H9 (cell line): Measurements from ENCODE around the gene PPM1H. TPM values are rescaled to one million over a fixed set of nuclear protein-coding genes. Genes with fewer than 3 reads are reported as not detected.

ENCODE experiments used
- DNase-seq: peaks from one replicate; pipeline ENCODE4 v3.0.0-alpha.2; 2017
- H2AFZ ChIP-seq: one replicate; pipeline ENCODE4 v1.6.1; 2013; ENCODE audit warnings: mild to moderate bottlenecking, low read length, control low read depth, moderate library complexity
- H2AK5ac ChIP-seq: 2 replicates; pipeline ENCODE4 v1.6.1; 2013; ENCODE audit warnings: low read length, control low read depth, mixed read lengths; ENCODE audit not compliant: insufficient read length
- H2BK120ac ChIP-seq: one replicate; pipeline ENCODE4 v1.6.1; 2013; ENCODE audit warnings: low read depth, mild to moderate bottlenecking, low read length, control low read depth, inconsistent platforms; ENCODE audit not compliant: poor library complexity, severe bottlenecking
- H2BK12ac ChIP-seq: 2 replicates; pipeline ENCODE4 v1.6.1; 2013; ENCODE audit warnings: low read length, control low read depth, mixed read lengths, low read depth; ENCODE audit not compliant: insufficient read length
- H2BK15ac ChIP-seq: 2 replicates; pipeline ENCODE4 v1.6.1; 2013; ENCODE audit warnings: low read depth, low read length, control low read depth
- H2BK20ac ChIP-seq: one replicate; pipeline ENCODE4 v1.6.1; 2013; ENCODE audit warnings: low read depth, mild to moderate bottlenecking, low read length, control low read depth, inconsistent platforms; ENCODE audit not compliant: poor library complexity, severe bottlenecking
- H2BK5ac ChIP-seq: 2 replicates; pipeline ENCODE4 v1.6.1; 2013; ENCODE audit warnings: low read length, control low read depth, mixed read lengths; ENCODE audit not compliant: insufficient read length
- H3K14ac ChIP-seq: 2 replicates; pipeline ENCODE4 v1.6.1; 2013; ENCODE audit warnings: low read length, control low read depth; ENCODE audit not compliant: insufficient read depth
- H3K18ac ChIP-seq: 2 replicates; pipeline ENCODE4 v1.6.1; 2013; ENCODE audit warnings: low read depth, mild to moderate bottlenecking, mixed read lengths, low read length, control low read depth; ENCODE audit not compliant: insufficient read length
- H3K23ac ChIP-seq: 2 replicates; pipeline ENCODE4 v1.6.1; 2013; ENCODE audit warnings: low read length, control low read depth, mixed read lengths, low read depth; ENCODE audit not compliant: insufficient read length
- H3K23me2 ChIP-seq: 2 replicates; pipeline ENCODE4 v1.6.1; 2013; ENCODE audit warnings: low read depth, mild to moderate bottlenecking, mixed read lengths, low read length, control low read depth; ENCODE audit not compliant: insufficient read length, poor library complexity, severe bottlenecking
- H3K27ac ChIP-seq: 2 replicates; pipeline ENCODE4 v1.5.1; 2013; ENCODE audit warnings: low read length, control low read depth, mixed read lengths, low read depth; ENCODE audit not compliant: insufficient read length
- H3K27me3 ChIP-seq: 2 replicates; pipeline ENCODE4 v1.6.1; 2013; ENCODE audit warnings: low read length, control low read depth, inconsistent platforms; ENCODE audit not compliant: insufficient read depth
- H3K4ac ChIP-seq: 2 replicates; pipeline ENCODE4 v1.6.1; 2013; ENCODE audit warnings: low read depth, mild to moderate bottlenecking, control low read depth, inconsistent platforms, low read length, moderate library complexity
- H3K4me1 ChIP-seq: 2 replicates; pipeline ENCODE4 v1.6.1; 2013; ENCODE audit warnings: low read length, control low read depth, inconsistent platforms; ENCODE audit not compliant: insufficient read depth
- H3K4me2 ChIP-seq: 2 replicates; pipeline ENCODE4 v1.6.1; 2013; ENCODE audit warnings: low read length, control low read depth, mixed read lengths; ENCODE audit not compliant: insufficient read length, insufficient read depth
- H3K56ac ChIP-seq: 2 replicates; pipeline ENCODE4 v1.6.1; 2013; ENCODE audit warnings: low read depth, mild to moderate bottlenecking, mixed read lengths, low read length, control low read depth; ENCODE audit not compliant: insufficient read length
- H3K79me1 ChIP-seq: 2 replicates; pipeline ENCODE4 v1.6.1; 2013; ENCODE audit warnings: low read depth, mild to moderate bottlenecking, moderate library complexity, low read length, control low read depth, inconsistent platforms; ENCODE audit not compliant: insufficient read depth, poor library complexity, severe bottlenecking
- H3K79me2 ChIP-seq: 2 replicates; pipeline ENCODE4 v1.6.1; 2013; ENCODE audit warnings: low read length, control low read depth, inconsistent platforms; ENCODE audit not compliant: insufficient read depth
- H3K9ac ChIP-seq: 2 replicates; pipeline ENCODE4 v1.6.1; 2013; ENCODE audit warnings: low read length, control low read depth, mixed read lengths; ENCODE audit not compliant: insufficient read length; ENCODE audit errors: extremely low read depth
- H3K9me3 ChIP-seq: one replicate; pipeline ENCODE4 v1.6.1; 2013; ENCODE audit warnings: low read depth, low read length, inconsistent platforms; ENCODE audit not compliant: control insufficient read depth
- H3T11ph ChIP-seq: one replicate; pipeline ENCODE4 v1.6.1; 2013; ENCODE audit warnings: mild to moderate bottlenecking, low read length, control low read depth, inconsistent platforms
- H4K20me1 ChIP-seq: one replicate; pipeline ENCODE4 v1.6.1; 2013; ENCODE audit not compliant: control insufficient read depth, insufficient read length, insufficient read depth
- H4K5ac ChIP-seq: 2 replicates; pipeline ENCODE4 v1.6.1; 2013; ENCODE audit warnings: low read depth, mild to moderate bottlenecking, mixed read lengths, low read length, control low read depth; ENCODE audit not compliant: insufficient read length
- H4K8ac ChIP-seq: replicated peaks from 2 replicates; pipeline ENCODE4 v1.6.1; 2013; ENCODE audit warnings: low read length, control low read depth, mixed read lengths, low read depth; ENCODE audit not compliant: insufficient read length
- H4K91ac ChIP-seq: 2 replicates; pipeline ENCODE4 v1.6.1; 2013; ENCODE audit warnings: low read depth, mild to moderate bottlenecking, moderate library complexity, mixed read lengths, low read length, control low read depth; ENCODE audit not compliant: insufficient read length
- H3K27ac Mint-ChIP-seq, 3 experiments: 2 replicates in 2 of 3; 3 replicates in 1 of 3; pipeline ENCODE4 v1.8.0; 2020 to 2021; ENCODE audit warnings: mixed read lengths in 3 of 3, mild to moderate bottlenecking in 1 of 3, moderate library complexity in 1 of 3
- H3K27me3 Mint-ChIP-seq: 2 replicates; pipeline ENCODE4 v1.8.0; 2021; ENCODE audit warnings: low read depth, mild to moderate bottlenecking, moderate library complexity, mixed read lengths
- H3K36me3 Mint-ChIP-seq, 3 experiments: 2 replicates in 2 of 3; 3 replicates in 1 of 3; pipeline ENCODE4 v1.8.0; 2020 to 2021; ENCODE audit warnings: low read depth in 3 of 3, mixed read lengths in 3 of 3; ENCODE audit not compliant: insufficient read depth in 1 of 3
- H3K4me1 Mint-ChIP-seq, 2 experiments: 2 replicates each; pipeline ENCODE4 v1.8.0; 2020; ENCODE audit warnings: mixed read lengths in 2 of 2
- H3K4me3 Mint-ChIP-seq, 2 experiments: 2 replicates in 1 of 2; 3 replicates in 1 of 2; pipeline ENCODE4 v1.8.0; 2020 to 2021; ENCODE audit warnings: mild to moderate bottlenecking in 2 of 2, mixed read lengths in 2 of 2, moderate library complexity in 1 of 2
- H3K9me3 Mint-ChIP-seq, 2 experiments: 2 replicates in 1 of 2; 3 replicates in 1 of 2; pipeline ENCODE4 v1.8.0; 2020; ENCODE audit warnings: mild to moderate bottlenecking in 2 of 2, mixed read lengths in 2 of 2, moderate library complexity in 1 of 2
- CTCF ChIP-seq: fragments of 200-600 bp; sonication (generic); conservative IDR thresholded peaks from 3 replicates; pipeline ENCODE4 v1.8.0; 2021; ENCODE audit warnings: antibody characterized with exemption, mild to moderate bottlenecking
- WGBS: extraction: QIAGEN DNeasy Blood & Tissue Kit; methylation state at CpG from one replicate; pipeline ENCODE4 v1.1.7; 2013; ENCODE audit warnings: missing lambda C conversion rate, low lambda C conversion rate, mixed read lengths; ENCODE audit not compliant: insufficient read length; ENCODE audit errors: extremely low coverage; 5-methylcytosine and 5-hydroxymethylcytosine counted together
- total RNA-seq: library from RNA; stranded (reverse); gene quantifications from 2 replicates; pipeline ENCODE4 v1.2.1, GENCODE V29; 2021

The PPM1H gene
- total RNA-seq, 1 experiment from 2014 or later, result 22.1 TPM

GRCh38 chr12:62692884-62693283 is 242.1 kb downstream of the PPM1H start:
- no CpG with 5 or more reads among the region's 7 CpGs for WGBS
- Histone ChIP-seq H3T11ph (no peak overlapping the region), H3K4ac (no peak overlapping the region), H3K18ac (no peak overlapping the region), H2BK12ac (no peak overlapping the region), H3K4me1 (no peaks in the 10 kb centered on the region), H2AK5ac (no peak overlapping the region), H3K56ac (no peak overlapping the region), H4K20me1 (no peaks in the 10 kb centered on the region), H4K8ac (no peak overlapping the region), H2BK15ac (no peak overlapping the region), H2BK20ac (no peak overlapping the region), H2BK5ac (no peak overlapping the region), H3K4me2 (no peak overlapping the region), H3K79me2 (no peaks in the 10 kb centered on the region), H4K5ac (no peak overlapping the region), H3K14ac (no peak overlapping the region), H2AFZ (no peak overlapping the region), H3K9ac (no peak overlapping the region), H3K23me2 (no peaks in the 10 kb centered on the region), H4K91ac (no peak overlapping the region), H3K27me3 (no peaks in the 10 kb centered on the region), H2BK120ac (no peak overlapping the region), H3K79me1 (no peaks in the 10 kb centered on the region), H3K23ac (no peak overlapping the region), H3K27ac (no peak overlapping the region), H3K9me3 (no peaks in the 10 kb centered on the region)
- Mint-ChIP-seq H3K4me1 (peaks cover 5 to 7% of the 10 kb centered on the region in 2 experiments; a peak in 3 of 4 replicates), H3K27ac (no peak overlapping the region), H3K27me3 (no peaks in the 10 kb centered on the region), H3K36me3 (peaks cover 40 to 47% (median 41%) of the 10 kb centered on the region in 3 experiments), H3K4me3 (no peak overlapping the region), H3K9me3 (no peaks in the 10 kb centered on the region)
- DNase-seq, result no peak
- no peak for TF ChIP-seq CTCF
